Fibroblast of lung (primary cell): ENCODE data around the gene TPGS1. TPM values are rescaled to one million over a fixed set of nuclear protein-coding genes. Genes with fewer than 3 reads are reported as not detected.

ENCODE experiments used
- DNase-seq, 2 donors: peaks; one replicate each; pipeline versions ENCODE4 v3.0.0 to v3.0.0-alpha.2; 2010; ENCODE audit warnings: low read depth in 2 of 2
- H2AFZ ChIP-seq: 2 replicates; pipeline ENCODE4 v1.5.1; 2012; ENCODE audit warnings: low read length, control low read depth, inconsistent platforms
- H3K27ac ChIP-seq: 2 replicates; pipeline ENCODE4 v1.5.1; 2011; ENCODE audit warnings: low read length, control low read depth; ENCODE audit not compliant: insufficient read depth
- H3K27me3 ChIP-seq: 2 replicates; pipeline ENCODE4 v1.5.1; 2011; ENCODE audit warnings: mild to moderate bottlenecking, low read length; ENCODE audit not compliant: control insufficient read depth, insufficient read depth
- H3K36me3 ChIP-seq: 2 replicates; pipeline ENCODE4 v1.5.1; 2011; ENCODE audit warnings: low read length; ENCODE audit not compliant: control insufficient read depth, insufficient read depth
- H3K4me1 ChIP-seq: 2 replicates; pipeline ENCODE4 v1.5.1; 2011; ENCODE audit warnings: low read length; ENCODE audit not compliant: control insufficient read depth, insufficient read depth; ENCODE audit errors: extremely low read depth
- H3K4me2 ChIP-seq: 2 replicates; pipeline ENCODE4 v1.5.1; 2011; ENCODE audit warnings: low read length, control low read depth; ENCODE audit not compliant: insufficient read depth; ENCODE audit errors: extremely low read depth
- H3K4me3 ChIP-seq, 4 experiments: fragments of 200-600 bp in 1 of 4; sonication (generic) in 1 of 4; replicated peaks in 1 of 4; 2 replicates each; pipeline ENCODE4 v1.5.1; 2011 to 2016; ENCODE audit warnings: low read length in 4 of 4, low read depth in 3 of 4, mild to moderate bottlenecking in 3 of 4, control low read depth in 2 of 4, inconsistent platforms in 1 of 4, mixed read lengths in 1 of 4; ENCODE audit not compliant: insufficient read depth in 1 of 4; ENCODE audit errors: control extremely low read depth in 1 of 4
- H3K79me2 ChIP-seq: 2 replicates; pipeline ENCODE4 v1.5.1; 2012; ENCODE audit warnings: mild to moderate bottlenecking, low read length, inconsistent platforms; ENCODE audit not compliant: control insufficient read depth, insufficient read depth
- H3K9ac ChIP-seq: 2 replicates; pipeline ENCODE4 v1.5.1; 2011; ENCODE audit warnings: mild to moderate bottlenecking, low read length, control low read depth; ENCODE audit not compliant: insufficient read depth
- H3K9me3 ChIP-seq: 2 replicates; pipeline ENCODE4 v1.5.1; 2012; ENCODE audit warnings: low read depth, low read length; ENCODE audit not compliant: control insufficient read depth, insufficient read depth
- H4K20me1 ChIP-seq: 2 replicates; pipeline ENCODE4 v1.5.1; 2011; ENCODE audit warnings: low read length; ENCODE audit not compliant: control insufficient read depth, insufficient read depth; ENCODE audit errors: extremely low read depth
- EZH2 ChIP-seq: IDR thresholded peaks from 2 replicates; pipeline ENCODE4 v1.5.1; 2012; ENCODE audit warnings: low read length, control low read depth, mild to moderate bottlenecking; ENCODE audit errors: missing control alignments
- polyA plus RNA-seq, 2 donors: library from polyadenylated mRNA; depleted of rRNA in 1 of 2; stranded (reverse) in 1 of 2; unstranded in 1 of 2; fragments of >200 nt; gene quantifications; 2 replicates each; pipeline ENCODE4 v1.2.1, GENCODE V29; 2011 to 2012; ENCODE audit warnings: missing spikeins in 1 of 2
- total RNA-seq: library from RNA; depleted of rRNA; stranded (reverse); fragments of >200 nt; gene quantifications from 2 replicates; pipeline ENCODE4 v1.2.1, GENCODE V29; 2014
- TF ChIP-seq, protein P1 (sequence below), 2 donors: IDR thresholded peaks in 1 of 2; conservative IDR thresholded peaks in 1 of 2; 1 replicate in 1 of 2; 2 replicates in 1 of 2; pipeline ENCODE4 v1.5.1; 2011 to 2012; ENCODE audit warnings: low read length in 2 of 2, control low read depth in 1 of 2, inconsistent platforms in 1 of 2, low read depth in 1 of 2, mild to moderate bottlenecking in 1 of 2

Gene TPGS1
- total and polyA plus RNA-seq, 2 donors (not counting 1 experiment from before 2014, with no cell fraction given): 2.0 to 30.1 TPM

DNA sequence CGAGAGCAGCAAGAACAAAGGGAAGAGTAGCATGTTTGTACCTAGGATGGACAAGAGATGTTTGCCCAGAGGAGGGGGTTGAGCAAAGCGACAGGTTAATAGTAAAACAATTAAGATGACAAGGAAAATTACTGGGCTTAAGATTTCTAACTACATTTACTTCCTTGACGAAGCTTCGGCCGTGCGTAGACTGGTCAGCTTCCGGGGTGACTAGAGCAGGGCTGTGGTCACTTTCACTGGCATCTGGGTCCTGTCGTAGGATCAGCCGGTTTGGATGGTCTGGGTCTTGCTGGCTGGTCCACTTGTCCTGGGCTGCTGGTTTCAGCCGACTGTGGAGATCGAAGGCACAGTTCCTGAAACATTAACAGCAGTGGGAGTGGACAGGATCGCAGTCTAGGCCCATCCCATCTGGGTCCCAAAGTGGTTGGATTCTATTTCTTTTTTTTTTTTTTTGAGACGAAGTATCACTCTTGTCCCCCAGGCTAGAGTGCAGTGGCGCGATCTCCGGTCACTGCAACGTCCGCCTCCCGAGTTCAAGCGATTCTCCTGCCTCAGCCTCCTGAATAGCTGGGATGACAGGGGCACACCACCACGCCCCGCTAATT is 60.1 kb downstream of the TPGS1 start:
- Histone ChIP-seq H3K79me2 (no peaks in the 10 kb centered on the region), H3K9me3 (no peaks in the 10 kb centered on the region), H3K4me2 (no peak overlapping the region), H3K4me3 (no peak overlapping the region), H3K9ac (no peak overlapping the region), H3K27ac (no peak overlapping the region), H3K27me3 (no peaks in the 10 kb centered on the region), H3K36me3 (no peaks in the 10 kb centered on the region), H4K20me1 (no peaks in the 10 kb centered on the region), H2AFZ (no peak overlapping the region), H3K4me1 (peaks cover 6% of the 10 kb centered on the region)
- TF ChIP-seq, protein P1, sequence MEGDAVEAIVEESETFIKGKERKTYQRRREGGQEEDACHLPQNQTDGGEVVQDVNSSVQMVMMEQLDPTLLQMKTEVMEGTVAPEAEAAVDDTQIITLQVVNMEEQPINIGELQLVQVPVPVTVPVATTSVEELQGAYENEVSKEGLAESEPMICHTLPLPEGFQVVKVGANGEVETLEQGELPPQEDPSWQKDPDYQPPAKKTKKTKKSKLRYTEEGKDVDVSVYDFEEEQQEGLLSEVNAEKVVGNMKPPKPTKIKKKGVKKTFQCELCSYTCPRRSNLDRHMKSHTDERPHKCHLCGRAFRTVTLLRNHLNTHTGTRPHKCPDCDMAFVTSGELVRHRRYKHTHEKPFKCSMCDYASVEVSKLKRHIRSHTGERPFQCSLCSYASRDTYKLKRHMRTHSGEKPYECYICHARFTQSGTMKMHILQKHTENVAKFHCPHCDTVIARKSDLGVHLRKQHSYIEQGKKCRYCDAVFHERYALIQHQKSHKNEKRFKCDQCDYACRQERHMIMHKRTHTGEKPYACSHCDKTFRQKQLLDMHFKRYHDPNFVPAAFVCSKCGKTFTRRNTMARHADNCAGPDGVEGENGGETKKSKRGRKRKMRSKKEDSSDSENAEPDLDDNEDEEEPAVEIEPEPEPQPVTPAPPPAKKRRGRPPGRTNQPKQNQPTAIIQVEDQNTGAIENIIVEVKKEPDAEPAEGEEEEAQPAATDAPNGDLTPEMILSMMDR (conservative IDR thresholded peaks at IDR 0.05 in 1 of 2, IDR thresholded peaks at IDR 0.05 in 1 of 2; ENCODE audit: low read depth in 1 of 2, low read length in 2 of 2): no peak
- no peak for TF ChIP-seq EZH2
- no peak for DNase-seq

Other genes starting within 250 kb of the TPGS1 start
- 10.0 and 26.6 TPM in 2 replicates for gene PLPP2, start 216.1 kb upstream of the TPGS1 start, total RNA-seq
- gene PLPP2, start 216.1 kb upstream of the TPGS1 start, polyA plus RNA-seq: 1.8 and 18.6 TPM in 2 replicates
- 9.2 and 20.6 TPM in 2 replicates for gene MIER2, start 162.7 kb upstream of the TPGS1 start, total RNA-seq
- 13.7 and 17.7 TPM in 2 replicates for gene MIER2, start 162.7 kb upstream of the TPGS1 start, polyA plus RNA-seq
- under 0.01 and 0.17 TPM in 2 replicates for gene C2CD4C, start 98.3 kb upstream of the TPGS1 start, total RNA-seq
- gene C2CD4C, start 98.3 kb upstream of the TPGS1 start, polyA plus RNA-seq: 0.05 TPM in 1 of 2 replicates, not detected in the other
- gene SHC2, start 46.5 kb upstream of the TPGS1 start, total RNA-seq: 2.5 and 3.3 TPM in 2 replicates
- gene SHC2, start 46.5 kb upstream of the TPGS1 start, polyA plus RNA-seq: 0.02 and 0.28 TPM in 2 replicates
- gene MADCAM1, start 11.0 kb upstream of the TPGS1 start, total RNA-seq: 0.17 and 0.26 TPM in 2 replicates
- not detected in 2 replicates for gene MADCAM1, start 11.0 kb upstream of the TPGS1 start, polyA plus RNA-seq
- 65.0 and 72.5 TPM in 2 replicates for gene CDC34, start 24.3 kb downstream of the TPGS1 start, total RNA-seq
- 23.3 and 27.0 TPM in 2 replicates for gene CDC34, start 24.3 kb downstream of the TPGS1 start, polyA plus RNA-seq
- 0.17 TPM in 1 of 2 replicates, not detected in the other for gene GZMM, start 36.6 kb downstream of the TPGS1 start, total RNA-seq
- 0.35 TPM in 1 of 2 replicates, not detected in the other for gene GZMM, start 36.6 kb downstream of the TPGS1 start, polyA plus RNA-seq
- 199 and 246 TPM in 2 replicates for gene BSG, start 65.1 kb downstream of the TPGS1 start, total RNA-seq
- gene BSG, start 65.1 kb downstream of the TPGS1 start, polyA plus RNA-seq: 258 and 325 TPM in 2 replicates
- gene HCN2, start 82.4 kb downstream of the TPGS1 start, total RNA-seq: 0.26 and 0.50 TPM in 2 replicates
- 0.49 and 0.54 TPM in 2 replicates for gene HCN2, start 82.4 kb downstream of the TPGS1 start, polyA plus RNA-seq
- gene POLRMT, start 126.0 kb downstream of the TPGS1 start, total RNA-seq: 17.2 and 21.5 TPM in 2 replicates
- 7.3 and 13.5 TPM in 2 replicates for gene POLRMT, start 126.0 kb downstream of the TPGS1 start, polyA plus RNA-seq
- under 0.01 TPM in 1 of 2 replicates, not detected in the other for gene FGF22, start 132.4 kb downstream of the TPGS1 start, total RNA-seq
- gene FGF22, start 132.4 kb downstream of the TPGS1 start, polyA plus RNA-seq: 0.06 TPM in 1 of 2 replicates, not detected in the other
- gene RNF126, start 155.7 kb downstream of the TPGS1 start, total RNA-seq: 12.1 and 18.0 TPM in 2 replicates
- 7.8 and 10.7 TPM in 2 replicates for gene RNF126, start 155.7 kb downstream of the TPGS1 start, polyA plus RNA-seq
- gene FSTL3, start 168.9 kb downstream of the TPGS1 start, total RNA-seq: 26.8 and 36.5 TPM in 2 replicates
- 10.2 and 18.6 TPM in 2 replicates for gene FSTL3, start 168.9 kb downstream of the TPGS1 start, polyA plus RNA-seq
- not detected in 2 replicates for gene PRSS57, start 188.0 kb downstream of the TPGS1 start, total RNA-seq
- gene PRSS57, start 188.0 kb downstream of the TPGS1 start, polyA plus RNA-seq: not detected in 2 replicates
- 8.3 and 22.1 TPM in 2 replicates for gene PALM, start 201.4 kb downstream of the TPGS1 start, total RNA-seq
- gene PALM, start 201.4 kb downstream of the TPGS1 start, polyA plus RNA-seq: 1.0 and 3.2 TPM in 2 replicates
- gene MISP, start 243.6 kb downstream of the TPGS1 start, total RNA-seq: under 0.01 TPM in 1 of 2 replicates, not detected in the other
- not detected in 2 replicates for gene MISP, start 243.6 kb downstream of the TPGS1 start, polyA plus RNA-seq